ENCODE results near the gene CYP11A1. TPM values are rescaled to one million over a fixed set of nuclear protein-coding genes. Genes with fewer than 3 reads are reported as not detected.

CYP11A1 gene
- total RNA-seq, 1 donor: 0.90 TPM

- DNase-seq (ENCODE audit: low read depth): peak; percentile 94
- TF ChIP-seq, protein P1, sequence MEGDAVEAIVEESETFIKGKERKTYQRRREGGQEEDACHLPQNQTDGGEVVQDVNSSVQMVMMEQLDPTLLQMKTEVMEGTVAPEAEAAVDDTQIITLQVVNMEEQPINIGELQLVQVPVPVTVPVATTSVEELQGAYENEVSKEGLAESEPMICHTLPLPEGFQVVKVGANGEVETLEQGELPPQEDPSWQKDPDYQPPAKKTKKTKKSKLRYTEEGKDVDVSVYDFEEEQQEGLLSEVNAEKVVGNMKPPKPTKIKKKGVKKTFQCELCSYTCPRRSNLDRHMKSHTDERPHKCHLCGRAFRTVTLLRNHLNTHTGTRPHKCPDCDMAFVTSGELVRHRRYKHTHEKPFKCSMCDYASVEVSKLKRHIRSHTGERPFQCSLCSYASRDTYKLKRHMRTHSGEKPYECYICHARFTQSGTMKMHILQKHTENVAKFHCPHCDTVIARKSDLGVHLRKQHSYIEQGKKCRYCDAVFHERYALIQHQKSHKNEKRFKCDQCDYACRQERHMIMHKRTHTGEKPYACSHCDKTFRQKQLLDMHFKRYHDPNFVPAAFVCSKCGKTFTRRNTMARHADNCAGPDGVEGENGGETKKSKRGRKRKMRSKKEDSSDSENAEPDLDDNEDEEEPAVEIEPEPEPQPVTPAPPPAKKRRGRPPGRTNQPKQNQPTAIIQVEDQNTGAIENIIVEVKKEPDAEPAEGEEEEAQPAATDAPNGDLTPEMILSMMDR (IDR thresholded peaks at IDR 0.05; ENCODE audit: insufficient read depth, low read length): no peak
Observed at GRCh38 chr15:74291101-74292071, 76.1 kb downstream of the CYP11A1 start.

DNA sequence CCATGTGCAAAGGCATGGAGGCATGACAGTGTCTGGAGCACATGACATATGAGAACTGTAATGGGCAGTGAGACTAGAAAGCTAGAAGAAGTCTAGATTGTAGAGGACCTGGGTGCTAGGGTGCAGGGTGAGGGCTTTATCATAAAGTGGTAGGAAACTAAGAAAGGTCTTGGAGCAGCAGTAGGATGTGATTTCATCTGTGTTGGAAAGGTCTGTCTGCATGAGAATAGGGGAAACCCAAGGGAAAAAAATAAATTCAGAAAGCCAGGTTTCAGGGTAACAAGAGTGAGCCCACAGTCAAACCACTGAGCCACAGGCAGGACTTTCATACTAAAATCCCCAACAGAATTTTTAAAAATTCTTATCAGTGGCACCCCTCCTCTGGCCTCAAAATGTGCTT lies 76.8 kb downstream of the CYP11A1 start:
- no peak for DNase-seq (ENCODE audit: low read depth)
- TF ChIP-seq, protein P1 (IDR thresholded peaks at IDR 0.05; ENCODE audit: insufficient read depth, low read length): no peak

More at GRCh38 chr15:74291101-74292071, 76.1 kb downstream of the CYP11A1 start:
- H3K4me3 ChIP-seq (ENCODE audit: low read depth, low read length): peak overlapping the region; percentile 25

DNA sequence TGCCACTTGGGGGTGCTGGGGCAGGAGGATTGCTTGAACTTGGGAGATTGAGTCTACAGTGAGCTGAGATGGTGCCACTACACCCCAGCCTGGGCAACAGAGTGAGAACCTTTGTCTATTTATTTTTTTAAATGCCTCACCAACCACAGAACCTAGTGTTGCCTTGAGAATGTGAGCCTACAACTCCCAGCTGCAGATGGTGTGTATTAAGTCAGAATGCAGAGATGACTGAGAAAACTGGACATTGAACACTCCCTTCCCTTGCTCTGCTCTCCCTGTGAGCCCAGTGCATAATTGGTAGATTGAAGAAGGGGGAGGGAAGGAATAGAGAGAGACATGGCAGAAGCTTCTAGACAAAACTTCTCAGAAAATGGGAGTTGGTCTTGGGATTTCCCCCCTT lies 77.8 kb downstream of the CYP11A1 start:
- H3K4me3 ChIP-seq (ENCODE audit: low read depth, low read length): no peak overlapping the region
- TF ChIP-seq, protein P1 (IDR thresholded peaks at IDR 0.05; ENCODE audit: insufficient read depth, low read length): no peak
- DNase-seq (ENCODE audit: low read depth): peak; percentile 62

More for the DNA sequence above, 76.8 kb downstream of the CYP11A1 start:
- H3K4me3 ChIP-seq (ENCODE audit: low read depth, low read length): no peak overlapping the region

Small RNAs within 50 kb of the gene (small RNA-seq; reads per million reads assigned to genes)
- not detected for gene MIR6881

Other genes starting within 250 kb of the CYP11A1 start
- 0.36 and 0.90 TPM in 2 replicates for gene ISLR2, start 237.1 kb downstream of the CYP11A1 start, total RNA-seq (ENCODE audit: low replicate concordance)
- 163 and 243 TPM in 2 replicates for gene ISLR, start 193.9 kb downstream of the CYP11A1 start, total RNA-seq (ENCODE audit: low replicate concordance)
- gene STRA6, start 164.9 kb downstream of the CYP11A1 start, total RNA-seq (ENCODE audit: low replicate concordance): 0.18 and 0.25 TPM in 2 replicates
- gene CCDC33, start 131.3 kb downstream of the CYP11A1 start, total RNA-seq (ENCODE audit: low replicate concordance): 0.09 TPM in 1 of 2 replicates, not detected in the other
- 2.6 and 7.9 TPM in 2 replicates for gene SEMA7A, start 66.3 kb upstream of the CYP11A1 start, total RNA-seq (ENCODE audit: low replicate concordance)
- gene UBL7, start 93.5 kb upstream of the CYP11A1 start, total RNA-seq (ENCODE audit: low replicate concordance): 50.3 and 52.2 TPM in 2 replicates
- 0.33 and 2.5 TPM in 2 replicates for gene ARID3B, start 173.6 kb upstream of the CYP11A1 start, total RNA-seq (ENCODE audit: low replicate concordance)
- 41.5 and 52.6 TPM in 2 replicates for gene CLK3, start 248.2 kb upstream of the CYP11A1 start, total RNA-seq (ENCODE audit: low replicate concordance)